CD4-positive, alpha-beta T cell treated with Interleukin-12 subunit alpha and Interleukin-12 subunit beta, for 1 hour (primary cell): Measurements from ENCODE around the gene DOK3.
"Not testable (repeated sequence)": the region's sequence is repeated elsewhere in the genome, so short reads cannot be mapped to it uniquely, and the experiment has no call there.

Experiments
- DNase-seq: peaks from one replicate; pipeline ENCODE4 v3.0.0-alpha.2; 2020

The DOK3 gene

DNA sequence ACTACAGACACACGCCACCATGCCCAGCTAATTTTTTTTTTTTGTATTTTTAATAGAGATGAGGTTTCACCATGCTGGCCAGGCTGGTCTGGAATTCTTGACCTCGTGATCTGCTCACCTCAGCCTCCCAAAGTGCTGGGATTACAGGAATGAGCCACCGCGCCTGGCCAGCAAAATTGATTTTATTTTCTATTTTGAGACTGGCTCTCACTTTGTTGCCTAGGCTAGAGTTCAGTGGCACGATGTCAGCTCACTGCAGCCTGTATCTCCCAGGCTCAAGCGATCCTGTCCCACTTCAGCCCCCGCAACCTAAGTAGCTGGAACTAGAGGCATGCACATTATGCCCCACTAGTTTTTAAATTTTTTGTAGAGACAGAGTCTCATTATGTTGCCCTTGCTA lies 24.8 kb upstream of the DOK3 start:
- not testable (repeated sequence) for DNase-seq

DNA sequence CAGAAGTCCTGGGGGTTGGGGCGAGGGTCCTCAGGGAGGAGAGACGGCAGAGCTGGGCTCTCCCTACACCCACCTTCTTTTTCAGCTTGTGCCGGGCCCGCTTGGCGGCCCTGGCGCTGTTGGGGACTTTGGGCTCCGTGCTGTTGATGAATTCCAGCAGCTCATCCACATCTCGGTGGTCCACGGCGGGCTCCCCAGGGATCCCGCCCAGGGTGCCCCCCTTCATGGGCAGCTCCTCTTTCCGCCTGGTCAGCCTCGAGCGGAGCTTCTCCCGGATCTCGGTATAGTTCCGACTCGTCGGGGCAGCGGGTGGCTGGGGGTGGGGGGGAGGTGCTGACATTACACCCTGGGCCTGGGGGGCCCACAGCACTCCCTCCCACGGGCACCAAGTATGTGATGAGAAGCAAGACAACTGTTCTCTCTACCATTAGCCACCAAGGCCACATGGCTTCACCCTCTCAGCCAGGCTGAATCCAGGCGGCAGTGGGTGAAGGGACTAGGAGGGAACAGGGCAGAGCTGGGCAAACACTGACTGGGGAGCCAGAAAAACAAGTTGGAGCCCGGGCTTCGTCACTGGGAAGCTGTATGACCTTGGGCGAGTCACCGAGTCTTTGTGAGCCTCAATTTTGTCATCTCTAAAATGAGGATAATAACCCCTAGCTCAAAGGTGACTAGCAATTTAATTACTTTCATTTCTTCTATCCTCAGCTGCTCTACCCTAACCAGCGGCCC lies 21.7 kb upstream of the DOK3 start:
- DNase-seq = no peak

DNA sequence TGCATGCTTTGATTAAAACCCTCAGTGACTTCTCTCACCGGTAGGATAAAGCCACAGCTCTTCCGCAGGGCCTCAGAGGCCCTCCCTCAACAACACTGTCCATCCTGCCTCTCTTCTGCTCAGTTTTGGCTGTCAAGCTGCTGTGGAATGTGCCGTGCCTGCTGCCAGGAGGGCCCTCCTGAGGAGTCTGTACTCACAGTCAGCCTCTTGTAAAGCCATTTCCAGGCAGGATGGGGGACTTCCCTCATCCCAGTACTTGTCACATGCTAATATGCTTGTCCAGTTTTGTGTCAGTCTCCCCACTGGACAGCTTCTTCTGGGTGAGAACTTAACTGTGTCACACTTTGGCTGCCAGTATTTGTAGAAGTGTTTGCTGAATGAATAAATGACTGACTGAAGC lies 21.0 kb upstream of the DOK3 start:
- DNase-seq = no peak

DNA sequence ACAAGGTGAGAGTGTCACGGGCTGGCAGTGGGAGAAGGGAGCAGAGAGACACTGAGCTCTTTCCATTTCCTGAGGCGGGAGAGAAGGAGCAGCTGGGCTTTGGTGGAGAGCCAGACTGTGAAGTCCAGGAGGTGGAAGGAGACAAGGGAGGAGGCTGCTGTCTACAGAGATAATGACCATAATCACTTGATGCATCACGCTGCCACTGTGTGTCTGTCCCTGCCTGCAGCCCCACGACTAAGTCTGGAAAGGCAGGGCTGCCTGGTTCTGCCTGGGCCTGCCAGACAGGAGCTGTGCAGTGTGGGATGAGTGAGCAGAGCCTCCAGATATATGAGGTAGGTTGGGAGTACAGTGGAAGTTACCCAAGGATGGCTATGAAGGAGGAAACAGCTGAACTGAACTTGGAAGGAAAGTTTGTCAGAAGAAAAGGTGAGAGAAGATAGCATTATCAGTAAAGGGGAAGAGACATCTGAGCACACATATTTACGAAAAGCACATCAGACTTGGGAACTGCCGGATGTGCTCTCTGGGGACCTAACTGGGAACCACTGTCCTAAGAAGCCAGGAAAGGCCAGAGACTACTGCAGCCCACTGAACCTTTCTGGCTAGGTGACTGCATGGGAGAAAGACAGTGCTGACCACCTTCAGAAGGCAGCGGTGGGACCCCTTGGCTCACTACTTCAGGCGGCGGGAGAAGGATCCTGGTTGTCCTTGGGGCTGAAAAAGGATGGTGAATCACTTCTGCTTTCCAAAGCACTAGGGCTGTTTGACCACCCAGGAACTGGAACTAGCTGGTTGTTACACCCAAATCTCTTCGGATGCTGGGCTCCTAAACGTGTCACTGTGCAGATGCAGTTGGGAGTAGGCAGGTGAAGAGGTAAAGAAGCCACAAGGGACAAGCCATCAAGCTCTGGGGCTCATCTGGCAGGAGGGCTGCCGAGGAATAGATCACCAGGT lies 19.9 kb upstream of the DOK3 start:
- DNase-seq = no peak

DNA sequence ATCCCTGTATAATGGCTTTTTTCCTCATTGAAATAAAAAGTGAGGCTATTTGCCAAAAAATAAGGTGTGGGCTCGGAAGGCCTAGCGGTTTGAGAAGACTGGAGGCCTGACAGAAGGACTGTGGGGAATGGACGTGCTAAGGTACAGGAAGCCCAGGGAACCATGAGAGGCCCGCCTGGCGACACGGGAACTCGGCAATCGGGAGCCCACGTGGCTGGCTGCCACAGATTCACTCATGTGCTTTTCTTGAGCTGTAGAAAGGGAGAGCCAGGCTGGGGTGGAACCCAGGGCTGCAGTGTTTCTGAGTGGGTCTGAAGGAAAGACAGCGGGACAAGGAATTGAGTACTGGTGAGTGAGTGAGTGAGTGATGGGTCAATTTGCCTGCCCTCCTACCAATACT lies 19.0 kb upstream of the DOK3 start:
- DNase-seq = no peak

DNA sequence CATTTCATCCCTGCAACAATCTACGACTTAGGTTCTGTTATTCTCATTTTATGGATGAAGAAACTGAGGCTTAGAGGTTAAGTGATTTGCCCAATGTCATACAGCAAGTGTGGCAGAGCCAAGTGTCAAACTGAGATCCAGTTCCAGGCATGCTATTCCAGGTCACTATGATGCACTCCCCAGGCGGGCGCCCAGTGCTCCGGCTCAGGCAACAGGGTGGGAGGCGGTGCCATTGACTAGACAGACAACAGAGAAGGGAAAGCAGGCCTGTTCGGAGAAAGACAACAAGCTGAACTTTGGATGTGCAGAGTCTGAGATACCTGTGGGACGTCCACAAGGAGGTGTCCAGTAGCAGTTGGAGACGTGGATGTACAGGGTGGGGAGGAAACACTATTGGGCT lies 18.0 kb upstream of the DOK3 start:
- no peak for DNase-seq

DNA sequence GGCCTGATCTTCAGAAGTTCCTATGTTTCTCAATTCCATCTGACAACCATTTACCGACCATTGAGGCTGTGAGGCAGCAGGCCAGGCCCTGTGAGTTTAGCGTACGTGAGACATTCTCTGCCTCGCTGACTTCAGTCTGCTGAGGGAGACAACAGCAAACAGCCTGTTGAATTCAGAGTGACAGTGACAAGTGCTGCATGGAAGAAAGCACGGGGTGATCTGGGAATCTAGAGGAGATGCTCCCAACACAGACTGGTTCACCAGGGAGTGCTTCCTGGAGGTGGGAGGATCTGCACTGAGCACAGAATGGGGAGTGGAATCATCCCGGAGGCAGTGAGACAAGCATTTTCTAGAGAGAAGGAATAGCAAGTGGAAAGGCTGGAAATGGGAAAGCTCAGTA lies 17.2 kb upstream of the DOK3 start:
- no peak for DNase-seq

DNA sequence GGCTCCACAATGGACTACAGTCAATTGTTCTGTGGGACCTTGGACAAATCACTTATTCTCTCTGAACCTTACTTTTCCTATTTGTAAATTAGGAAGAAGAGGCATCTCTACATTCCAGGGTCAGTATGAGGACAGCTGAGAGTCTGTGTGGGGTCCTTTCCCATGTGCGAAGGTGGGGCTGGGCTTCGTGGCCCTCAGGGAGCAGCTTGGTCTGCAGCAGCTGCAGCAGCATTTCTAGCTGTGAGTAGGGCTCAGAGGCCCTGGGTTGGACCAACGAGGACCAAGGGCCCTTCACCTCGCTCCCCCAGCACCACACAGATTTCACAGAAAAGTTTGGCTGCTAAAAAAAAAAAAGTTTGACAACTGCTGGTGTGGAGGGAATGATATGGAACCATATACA lies 16.6 kb upstream of the DOK3 start:
- no peak for DNase-seq

DNA sequence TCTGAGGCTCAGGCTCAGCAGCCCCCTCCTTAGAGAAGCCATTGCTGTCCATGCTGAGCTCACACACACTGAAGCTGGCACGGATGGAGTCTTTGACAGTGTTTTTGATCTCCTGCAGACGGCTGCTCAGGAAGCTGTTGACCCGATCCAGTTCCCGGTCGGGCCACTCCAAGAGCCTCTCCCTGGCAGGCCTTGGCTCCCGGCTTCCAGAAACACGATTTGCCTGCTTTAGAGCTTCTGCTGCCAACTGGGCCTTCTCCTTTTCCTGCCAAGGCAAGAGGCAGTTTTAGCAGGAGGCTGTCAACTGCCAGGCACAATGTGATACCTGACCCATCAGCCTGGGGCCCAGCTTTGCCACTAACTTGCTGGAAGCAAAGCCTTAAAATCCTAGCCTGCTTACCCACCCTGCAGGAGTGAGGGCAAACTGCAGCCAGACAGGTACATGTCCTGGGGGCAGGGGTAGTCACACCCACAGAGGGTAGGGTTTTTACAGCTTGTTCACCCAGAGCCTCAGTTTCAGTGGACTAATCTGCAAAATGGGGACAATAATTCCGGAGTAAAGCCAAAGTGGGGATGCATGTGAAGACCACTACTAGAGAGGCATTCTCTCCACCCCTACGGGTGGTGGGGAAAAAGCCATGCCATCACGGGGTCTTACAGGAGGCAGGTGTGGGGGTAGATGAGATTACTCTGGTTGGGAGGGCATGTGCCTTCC lies 15.5 kb upstream of the DOK3 start:
- no peak for DNase-seq

DNA sequence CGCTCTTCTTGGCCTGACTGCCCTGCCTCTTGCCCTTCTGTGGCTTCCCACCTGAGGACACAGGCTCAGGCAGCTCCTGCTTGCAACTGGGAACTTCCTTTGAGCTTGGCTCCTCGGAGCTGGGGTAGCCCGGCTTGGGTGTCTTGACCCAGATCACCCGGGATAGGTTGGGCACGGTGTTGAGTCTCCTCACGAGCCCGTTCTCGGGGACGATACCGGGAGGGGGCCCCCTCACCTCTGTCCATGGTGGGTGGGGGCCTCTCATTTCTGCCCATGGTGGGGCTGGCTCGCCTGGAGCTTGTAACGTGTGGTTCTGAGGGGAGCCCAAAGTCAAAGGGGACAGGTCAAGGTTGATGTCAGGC lies 14.9 kb upstream of the DOK3 start:
- no peak for DNase-seq

DNA sequence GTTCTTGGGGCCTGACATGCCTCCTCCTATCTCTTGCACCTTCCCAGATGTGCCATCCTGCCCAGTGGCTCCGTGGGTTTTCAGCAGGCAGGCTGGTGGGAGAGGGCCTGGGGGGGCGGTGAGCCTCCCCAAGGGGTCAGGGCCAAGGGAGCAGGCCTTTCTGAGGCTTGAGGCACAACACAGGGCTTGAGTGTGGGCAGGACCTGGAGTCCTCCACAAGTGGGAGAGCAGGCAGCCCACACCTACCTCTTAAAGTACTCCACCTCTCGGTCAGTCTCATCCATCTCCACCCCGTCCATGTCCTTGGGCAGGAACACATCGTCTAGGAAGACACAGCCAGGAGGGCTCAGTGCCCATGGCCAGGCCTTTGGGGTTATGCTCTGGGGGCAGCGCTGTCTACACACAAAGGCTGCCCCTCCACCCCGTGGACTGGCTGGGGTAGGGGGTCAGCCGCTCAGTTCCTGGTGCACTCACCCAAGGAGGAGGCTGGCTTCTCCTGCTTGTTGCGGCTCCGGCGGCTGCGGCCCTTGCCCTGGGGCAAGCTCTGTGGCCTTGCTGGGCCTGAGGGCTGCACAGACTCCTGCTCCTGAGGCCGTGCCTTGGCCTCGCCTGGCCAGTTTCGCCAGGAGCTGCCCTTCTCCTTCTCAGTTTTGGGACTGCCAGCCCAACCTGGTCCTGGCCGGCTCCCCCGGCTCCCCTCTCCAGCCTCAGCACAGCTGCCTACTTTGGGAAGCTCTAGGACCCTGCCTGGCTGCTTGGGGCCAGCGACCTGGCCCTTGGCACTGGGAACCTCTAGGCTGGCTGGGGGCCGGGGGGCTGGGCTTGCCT lies 14.3 kb upstream of the DOK3 start:
- no peak for DNase-seq

DNA sequence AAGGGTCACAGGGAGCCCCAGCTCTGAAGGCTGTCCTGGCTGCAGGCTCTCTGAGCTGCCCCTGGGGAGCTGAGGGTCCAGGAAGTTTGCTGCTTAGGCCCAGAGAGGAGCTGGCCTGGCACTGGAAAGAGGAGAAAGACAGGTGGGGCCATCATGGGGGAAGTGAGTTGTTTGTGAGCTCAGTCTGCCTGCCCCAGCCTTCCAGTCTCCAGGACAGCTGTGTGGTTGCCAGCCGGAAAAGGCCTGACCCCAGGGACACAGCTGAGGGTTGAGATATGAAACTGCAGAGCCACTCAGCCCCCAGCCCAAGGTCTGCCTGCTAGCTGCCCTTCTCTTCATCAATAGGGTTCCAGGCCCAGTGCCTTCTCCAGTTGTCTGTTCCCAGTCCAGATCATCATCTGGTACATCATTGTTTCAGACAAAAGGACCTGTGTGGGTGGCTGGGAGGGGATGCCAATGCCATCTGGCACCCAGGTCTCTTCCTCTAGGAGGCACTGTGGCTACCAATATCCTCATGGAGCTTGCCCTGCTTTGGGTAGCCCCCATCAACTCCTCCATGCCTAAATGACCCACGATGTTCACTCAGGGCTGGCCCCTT lies 11.4 kb upstream of the DOK3 start:
- no peak for DNase-seq

DNA sequence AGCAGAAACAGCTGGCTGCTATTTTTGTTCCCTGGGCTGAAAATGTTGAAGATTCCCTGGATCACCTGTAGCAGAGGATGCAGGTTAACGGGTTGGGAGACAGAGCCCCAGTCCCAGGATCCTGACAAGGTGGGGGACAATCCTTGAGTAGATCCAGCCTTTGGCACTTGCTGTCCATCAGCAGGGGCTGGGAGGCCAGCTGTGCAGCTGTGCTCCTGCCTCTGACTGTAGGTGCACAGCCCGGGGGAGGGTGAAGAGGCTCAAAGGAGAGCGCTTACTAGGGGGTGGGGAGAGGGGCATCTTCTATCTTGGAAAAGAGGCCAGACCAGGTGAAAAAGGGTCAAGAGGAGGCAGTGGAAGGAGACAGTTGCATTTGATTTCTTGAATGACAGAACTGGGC lies 10.6 kb upstream of the DOK3 start:
- DNase-seq = no peak

DNA sequence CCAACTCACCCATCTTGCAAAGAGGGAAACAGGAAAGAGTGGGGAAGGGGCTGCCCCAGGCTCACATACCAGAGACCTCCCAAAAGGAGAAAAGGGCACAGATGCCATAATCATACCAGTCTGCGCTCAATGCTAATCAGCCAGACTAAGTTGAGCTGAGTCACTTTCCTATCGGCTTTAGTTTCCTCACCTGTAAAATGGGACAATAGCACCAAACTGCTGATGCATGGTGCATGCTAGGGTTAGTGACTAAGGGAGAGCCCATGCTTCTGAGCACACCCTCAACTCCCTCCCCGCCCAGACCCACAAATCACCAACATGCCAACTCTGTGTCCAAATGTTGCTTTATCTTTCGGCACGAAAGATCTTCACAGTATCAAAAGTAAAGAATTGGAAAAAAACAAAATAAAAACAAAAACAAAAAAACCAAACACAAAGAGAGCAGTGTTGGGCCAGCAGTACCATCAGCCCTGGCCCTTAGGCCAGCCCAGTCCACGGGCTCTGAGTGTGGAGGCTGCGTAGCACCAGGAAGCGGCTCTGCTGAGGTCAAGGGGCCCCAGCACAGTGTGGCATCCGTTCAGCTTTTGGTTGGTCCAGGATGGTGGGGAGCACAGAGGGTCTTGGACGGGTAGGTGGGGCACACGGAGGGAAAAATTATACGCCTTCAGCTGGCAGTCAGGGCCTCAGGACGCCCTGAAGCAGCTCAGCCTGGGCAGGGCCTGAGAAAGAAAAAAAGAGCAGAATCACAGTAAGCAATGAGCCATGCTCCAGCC lies 10.0 kb upstream of the DOK3 start:
- DNase-seq = no peak

DNA sequence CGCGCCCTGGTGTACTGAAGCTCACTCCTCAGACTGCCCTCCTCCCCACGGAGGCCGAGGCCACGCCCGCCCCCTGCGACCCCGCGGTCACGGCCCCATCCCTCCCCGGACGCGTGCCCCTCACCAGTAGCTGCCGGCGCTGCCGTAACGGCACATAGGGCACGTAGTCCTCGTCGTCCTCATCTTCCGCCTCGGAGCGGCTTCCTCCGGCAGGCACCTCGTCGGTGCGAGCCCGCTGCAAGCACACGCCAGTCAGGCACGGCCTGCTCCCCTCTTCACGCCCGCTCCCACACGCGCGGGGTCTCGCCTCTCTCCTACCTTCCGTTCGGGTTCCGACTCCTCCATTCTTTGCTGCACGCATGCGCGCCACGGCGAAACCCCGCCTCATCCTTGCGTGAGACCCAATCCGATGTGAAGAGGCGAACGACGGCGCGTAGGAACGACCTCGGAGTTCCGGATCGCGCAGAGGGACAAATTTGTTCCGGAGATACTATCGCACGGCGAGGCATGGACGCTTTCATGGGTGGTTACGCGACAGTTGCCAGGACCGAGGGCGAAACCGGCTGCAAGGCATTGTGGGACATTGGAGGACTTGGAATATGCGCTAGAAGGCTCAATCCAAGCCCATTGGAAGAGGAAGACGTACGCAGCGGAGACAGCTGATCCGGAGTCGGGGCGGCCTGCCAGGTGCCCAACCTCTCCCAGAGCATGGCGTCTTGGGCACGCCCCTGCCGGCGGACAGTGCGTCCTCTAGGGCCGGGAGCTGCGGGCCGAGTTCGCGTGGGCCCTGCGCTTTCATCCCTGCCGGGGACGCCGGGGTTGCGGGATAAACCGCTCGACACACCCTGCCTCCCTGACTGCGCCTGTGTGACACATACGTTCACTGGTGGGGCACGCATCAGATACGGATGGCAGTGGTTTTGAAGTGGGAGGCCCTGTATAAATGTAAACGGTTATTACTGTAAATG lies 7.3 kb upstream of the DOK3 start, which contains the start of gene DDX41:
Gene DDX41, minus strand, starts transcription at position 361 of the 968 bp plus-strand sequence. Its CDS starts 16 bp downstream, at position 345.
- peak; percentile 96 for DNase-seq

DNA sequence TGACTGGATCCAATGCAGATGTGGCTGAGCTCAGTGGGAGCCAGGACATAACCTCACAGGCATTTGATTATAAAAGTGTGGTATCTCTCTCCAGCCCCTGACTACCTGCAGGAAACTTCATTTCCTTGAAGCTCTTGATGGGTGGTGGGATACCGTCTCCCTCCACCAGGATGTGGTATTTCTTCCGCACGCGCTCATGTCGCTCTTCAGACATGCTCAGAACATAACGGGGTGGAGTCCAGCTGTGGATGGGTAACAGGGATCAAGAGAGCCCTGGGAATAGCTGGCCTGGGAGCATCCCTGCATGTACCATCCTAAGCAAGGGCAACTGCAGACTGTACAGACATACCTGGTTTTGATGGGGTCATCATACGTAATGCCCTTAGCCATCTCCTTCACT lies 6.0 kb upstream of the DOK3 start:
- no peak for DNase-seq

DNA sequence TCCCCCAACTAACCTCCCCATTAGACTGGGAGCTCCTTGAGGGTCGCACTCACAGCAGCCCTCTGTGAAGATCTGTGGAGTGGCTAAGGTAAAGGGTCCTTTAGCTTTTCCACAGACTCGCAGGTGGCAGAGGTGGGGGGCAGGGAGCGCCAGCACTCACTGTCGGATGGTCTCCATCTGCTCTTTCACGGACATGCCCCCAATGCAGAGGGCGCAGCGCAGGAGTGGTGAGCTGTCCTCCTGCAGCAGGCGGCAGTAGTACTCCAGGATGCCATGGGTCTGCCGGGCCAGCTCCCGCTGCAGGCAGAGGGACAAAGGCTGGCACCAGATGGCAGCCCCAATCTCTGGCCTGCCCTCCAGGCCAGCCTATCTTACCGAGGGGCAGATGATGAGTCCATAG lies 4.9 kb upstream of the DOK3 start:
- no peak for DNase-seq

DNA sequence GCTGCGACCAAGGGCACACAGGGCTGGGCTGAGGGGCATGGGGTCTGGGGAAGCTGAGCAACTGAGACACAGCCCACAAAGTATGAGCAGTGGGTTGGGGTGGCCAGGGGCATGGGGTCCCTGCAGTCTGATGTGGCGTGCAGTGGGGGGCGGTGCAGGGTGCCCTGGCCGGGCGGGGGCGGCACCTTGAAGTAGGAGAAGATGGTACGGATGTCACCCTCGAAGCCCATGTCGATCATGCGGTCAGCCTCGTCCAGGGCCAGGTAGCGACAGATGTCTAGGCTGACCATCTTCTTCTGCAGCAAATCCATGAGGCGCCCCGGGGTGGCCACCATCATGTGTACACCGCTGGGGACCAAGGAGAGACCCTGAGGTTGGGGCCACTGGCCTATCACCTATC lies 3.9 kb upstream of the DOK3 start:
- no peak for DNase-seq

DNA sequence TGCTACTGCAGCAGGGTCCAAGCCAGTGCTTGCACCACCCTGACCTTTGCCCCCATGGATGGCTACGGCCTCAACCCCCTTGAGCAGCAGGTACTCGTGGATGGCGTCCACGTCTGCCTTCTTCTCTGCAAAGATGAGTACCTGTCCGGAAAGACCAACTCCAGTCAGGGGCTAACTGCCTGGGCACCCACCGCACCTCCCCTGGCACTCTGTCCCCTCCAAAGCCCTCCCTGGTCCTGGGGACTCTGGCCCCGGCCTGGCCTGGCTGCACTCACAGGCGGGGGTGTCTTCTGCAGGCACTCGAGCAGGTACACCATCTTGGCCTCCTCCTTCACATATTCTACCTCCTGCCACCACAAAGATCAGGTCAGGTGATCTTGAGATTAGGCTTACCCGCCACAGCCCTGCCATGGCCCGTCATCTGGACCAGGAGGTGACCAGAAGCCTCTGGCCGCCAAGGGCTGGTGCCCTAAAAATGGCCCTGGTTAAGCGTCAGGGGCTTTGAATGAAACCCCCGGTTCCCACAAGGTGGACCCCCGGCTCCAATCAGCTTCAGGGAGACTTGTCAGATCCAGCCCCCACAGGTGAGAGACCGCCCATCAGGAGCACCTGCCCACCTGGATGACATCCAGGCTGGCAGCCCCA lies 3.2 kb upstream of the DOK3 start:
- no peak for DNase-seq
